ENCODE data around the gene ADAMTS9. TPM values are rescaled to one million over a fixed set of nuclear protein-coding genes. Genes with fewer than 3 reads are reported as not detected.

Gene ADAMTS9
- total and polyA plus RNA-seq, 2 donors (not counting 3 experiments of a cell fraction or from before 2014, with no cell fraction given), result 6.5 to 23.9 TPM

GRCh38 chr3:64627471-64628321, 60.1 kb downstream of the ADAMTS9 start:
- intact Hi-C loops (cut with micrococcal nuclease), result no loop called here
- peaks cover 0 to 2% of the 10 kb centered on the region in 2 experiments for H3K36me3 ChIP-seq (ENCODE audit: control insufficient read depth in 2 of 2, extremely low read depth in 1 of 2, insufficient read depth in 2 of 2, low read length in 2 of 2)
- H3K27me3 ChIP-seq (ENCODE audit: control insufficient read depth in 2 of 2, insufficient read depth in 2 of 2, low read length in 2 of 2), result no peaks in the 10 kb centered on the region
- no peak overlapping the region for H3K4me3 ChIP-seq (replicated peaks in 1 of 3; ENCODE audit: insufficient read depth in 1 of 3, low read depth in 1 of 3, low read length in 3 of 3)
- H3K27ac ChIP-seq (ENCODE audit: insufficient read depth, low read depth, low read length), result no peak overlapping the region
- no peaks in the 10 kb centered on the region for H3K9me3 ChIP-seq (replicated peaks; ENCODE audit: control insufficient read depth, insufficient read depth, low read length)
- no peak overlapping the region for H3K9ac ChIP-seq (replicated peaks; ENCODE audit: extremely low read depth, insufficient read depth, low read length)
- BruUV-seq (replicated peaks), result no TSS peak
- H3K79me2 ChIP-seq (ENCODE audit: control insufficient read depth, insufficient read depth, low read length), result no peaks in the 10 kb centered on the region
- CTCF ChIA-PET, result interaction anchor here (1.0 to 1.5 kb wide), 4 partner anchors 9 to 94 kb away, joined by 3 to 5 read pairs (median 4); no protein-coding TSS in a partner anchor
- no peak overlapping the region for H3K4me2 ChIP-seq (ENCODE audit: insufficient read depth, low read length)
- no peak overlapping the region for H2AFZ ChIP-seq (ENCODE audit: low read depth, low read length)
- no peaks in the 10 kb centered on the region for H4K20me1 ChIP-seq (replicated peaks; ENCODE audit: control insufficient read depth, extremely low read depth, insufficient read depth, low read length)
- peaks cover 4% of the 10 kb centered on the region for H3K4me1 ChIP-seq (ENCODE audit: control insufficient read depth, extremely low read depth, insufficient read depth, low read length)
- H3K9me1 ChIP-seq (replicated peaks; ENCODE audit: control insufficient read depth, extremely low read depth, insufficient read depth, low read length), result no peaks in the 10 kb centered on the region
- TF ChIP-seq POLR2A (IDR thresholded peaks at IDR 0.05; ENCODE audit: low read depth, low read length) (no peak), EZH2 (IDR thresholded peaks at IDR 0.05; ENCODE audit: borderline replicate concordance, low read depth, low read length, severe bottlenecking) (no peak)
- POLR2A ChIA-PET, result no interaction called here
- FAIRE-seq (no peak), DNase-seq (ENCODE audit: low read depth, low spot score) (peak; percentile 31)
- dilution Hi-C loops (cut with MboI; ENCODE audit: extremely low pct_ligation_motif_present, low sequenced_read_pairs), result no loop called here

DNA sequence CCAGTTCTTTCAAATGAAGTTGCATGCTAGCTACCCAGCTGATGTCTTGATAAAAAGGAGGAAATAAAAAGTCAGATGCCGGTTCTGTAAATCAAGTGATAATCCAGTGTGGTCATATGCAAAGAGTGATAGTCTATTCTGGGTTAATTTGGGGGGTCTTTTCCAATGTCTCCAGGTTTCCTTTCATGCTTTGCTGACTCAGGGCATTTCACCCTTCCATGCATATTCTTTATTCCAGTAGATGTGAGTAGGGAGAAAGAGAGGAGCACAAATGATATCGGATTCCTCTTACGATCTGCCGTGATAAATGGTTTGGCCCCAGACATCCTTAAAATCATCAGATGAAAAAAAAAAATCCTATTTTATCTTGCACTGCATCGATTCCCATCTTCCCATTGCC, 60.8 kb downstream of the ADAMTS9 start:
- FAIRE-seq (no peak), DNase-seq (ENCODE audit: low read depth, low spot score) (no peak)
- Histone ChIP-seq H3K4me3 (replicated peaks in 1 of 3; ENCODE audit: insufficient read depth in 1 of 3, low read depth in 1 of 3, low read length in 3 of 3) (no peak overlapping the region), H3K9me3 (replicated peaks; ENCODE audit: control insufficient read depth, insufficient read depth, low read length) (no peaks in the 10 kb centered on the region), H3K9ac (replicated peaks; ENCODE audit: extremely low read depth, insufficient read depth, low read length) (no peak overlapping the region), H3K27ac (ENCODE audit: insufficient read depth, low read depth, low read length) (no peak overlapping the region), H3K4me2 (ENCODE audit: insufficient read depth, low read length) (no peak overlapping the region), H2AFZ (ENCODE audit: low read depth, low read length) (no peak overlapping the region), H3K9me1 (replicated peaks; ENCODE audit: control insufficient read depth, extremely low read depth, insufficient read depth, low read length) (no peaks in the 10 kb centered on the region), H3K27me3 (ENCODE audit: control insufficient read depth in 2 of 2, insufficient read depth in 2 of 2, low read length in 2 of 2) (no peaks in the 10 kb centered on the region), H3K79me2 (ENCODE audit: control insufficient read depth, insufficient read depth, low read length) (no peaks in the 10 kb centered on the region), H4K20me1 (replicated peaks; ENCODE audit: control insufficient read depth, extremely low read depth, insufficient read depth, low read length) (no peaks in the 10 kb centered on the region), H3K36me3 (ENCODE audit: control insufficient read depth in 2 of 2, extremely low read depth in 1 of 2, insufficient read depth in 2 of 2, low read length in 2 of 2) (peaks cover 0 to 2% of the 10 kb centered on the region in 2 experiments), H3K4me1 (ENCODE audit: control insufficient read depth, extremely low read depth, insufficient read depth, low read length) (peaks cover 4% of the 10 kb centered on the region)
- TF ChIP-seq GATA2 (IDR thresholded peaks at IDR 0.05; ENCODE audit: insufficient read depth, insufficient read length, low read depth, low read length), result no peak
- TF ChIP-seq EZH2 (IDR thresholded peaks at IDR 0.05; ENCODE audit: borderline replicate concordance, low read depth, low read length, severe bottlenecking), result no peak
- TF ChIP-seq FOS (IDR thresholded peaks at IDR 0.05; ENCODE audit: borderline replicate concordance, insufficient read depth, low read length), result no peak
- no peak for TF ChIP-seq JUN (IDR thresholded peaks at IDR 0.05; ENCODE audit: borderline replicate concordance, insufficient read depth, insufficient read length, low read depth)
- TF ChIP-seq, protein P1, sequence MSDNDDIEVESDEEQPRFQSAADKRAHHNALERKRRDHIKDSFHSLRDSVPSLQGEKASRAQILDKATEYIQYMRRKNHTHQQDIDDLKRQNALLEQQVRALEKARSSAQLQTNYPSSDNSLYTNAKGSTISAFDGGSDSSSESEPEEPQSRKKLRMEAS (IDR thresholded peaks at IDR 0.05; ENCODE audit: insufficient read depth, insufficient read length), result no peak
- TF ChIP-seq, protein P2, sequence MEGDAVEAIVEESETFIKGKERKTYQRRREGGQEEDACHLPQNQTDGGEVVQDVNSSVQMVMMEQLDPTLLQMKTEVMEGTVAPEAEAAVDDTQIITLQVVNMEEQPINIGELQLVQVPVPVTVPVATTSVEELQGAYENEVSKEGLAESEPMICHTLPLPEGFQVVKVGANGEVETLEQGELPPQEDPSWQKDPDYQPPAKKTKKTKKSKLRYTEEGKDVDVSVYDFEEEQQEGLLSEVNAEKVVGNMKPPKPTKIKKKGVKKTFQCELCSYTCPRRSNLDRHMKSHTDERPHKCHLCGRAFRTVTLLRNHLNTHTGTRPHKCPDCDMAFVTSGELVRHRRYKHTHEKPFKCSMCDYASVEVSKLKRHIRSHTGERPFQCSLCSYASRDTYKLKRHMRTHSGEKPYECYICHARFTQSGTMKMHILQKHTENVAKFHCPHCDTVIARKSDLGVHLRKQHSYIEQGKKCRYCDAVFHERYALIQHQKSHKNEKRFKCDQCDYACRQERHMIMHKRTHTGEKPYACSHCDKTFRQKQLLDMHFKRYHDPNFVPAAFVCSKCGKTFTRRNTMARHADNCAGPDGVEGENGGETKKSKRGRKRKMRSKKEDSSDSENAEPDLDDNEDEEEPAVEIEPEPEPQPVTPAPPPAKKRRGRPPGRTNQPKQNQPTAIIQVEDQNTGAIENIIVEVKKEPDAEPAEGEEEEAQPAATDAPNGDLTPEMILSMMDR (IDR thresholded peaks at IDR 0.05; ENCODE audit: extremely low read depth in 1 of 2, insufficient read depth in 1 of 2, low read depth in 1 of 2, low read length in 2 of 2), result no peak
- TF ChIP-seq MYC (IDR thresholded peaks at IDR 0.05; ENCODE audit: low read depth, low read length), result no peak
- TF ChIP-seq POLR2AphosphoS5 (IDR thresholded peaks at IDR 0.05; ENCODE audit: insufficient read depth, low read depth, low read length), result no peak
- TF ChIP-seq POLR2A (IDR thresholded peaks at IDR 0.05; ENCODE audit: low read depth, low read length), result no peak
- dilution Hi-C loops (cut with MboI; ENCODE audit: extremely low pct_ligation_motif_present, low sequenced_read_pairs), result no loop called here
- POLR2A ChIA-PET, result no interaction called here
- BruUV-seq (replicated peaks), result no TSS peak
- intact Hi-C loops (cut with micrococcal nuclease), result no loop called here
- CTCF ChIA-PET, result interaction anchor here (1.0 to 1.5 kb wide), 4 partner anchors 9 to 93 kb away, joined by 3 to 5 read pairs (median 4); no protein-coding TSS in a partner anchor
